DLD1 (cell line): ENCODE measurements around the gene CLK2.
"Not testable (repeated sequence)": the region's sequence is repeated elsewhere in the genome, so short reads cannot be mapped to it uniquely, and the experiment has no call there.

Experiments
- in situ Hi-C: cut with HindIII; loops from 2 replicates; pipeline ENCODE4 v1.10.0; 2017; ENCODE audit warnings: low sequenced_read_pairs

The CLK2 gene

GRCh38 chr1:155268630-155269029, 4.7 kb downstream of the CLK2 start:
- in situ Hi-C loops = no loop called here

GRCh38 chr1:155267373-155267772, 5.9 kb downstream of the CLK2 start:
- in situ Hi-C loops = no loop called here

- in situ Hi-C loops = no loop called here
Observed at GRCh38 chr1:155266553-155266952, 6.8 kb downstream of the CLK2 start.

GRCh38 chr1:155263067-155263466, 10.2 kb downstream of the CLK2 start:
- in situ Hi-C loops = no loop called here

- in situ Hi-C loops = no loop called here
Observed at GRCh38 chr1:155261852-155262673, 11.2 kb downstream of the CLK2 start, which contains the start of gene SCAMP3. SCAMP3 (minus strand) TSS chr1:155262360; CDS start chr1:155262151, 209 bp downstream.

GRCh38 chr1:155261493-155261851, 11.8 kb downstream of the CLK2 start:
- in situ Hi-C loops = no loop called here

GRCh38 chr1:155260276-155260675, 13.0 kb downstream of the CLK2 start:
- in situ Hi-C loops = no loop called here

GRCh38 chr1:155256058-155256852, 17.0 kb downstream of the CLK2 start:
- in situ Hi-C loops = no loop called here

GRCh38 chr1:155255243-155256007, 17.9 kb downstream of the CLK2 start, which contains the start of gene ENTREP3:
ENTREP3 (minus strand) TSS chr1:155255483; CDS start chr1:155254877, 606 bp downstream.
- in situ Hi-C loops = no loop called here

GRCh38 chr1:155254714-155255242, 18.5 kb downstream of the CLK2 start:
- in situ Hi-C loops = no loop called here

GRCh38 chr1:155254228-155254713, 19.0 kb downstream of the CLK2 start:
- in situ Hi-C loops = no loop called here

GRCh38 chr1:155253797-155254196, 19.5 kb downstream of the CLK2 start:
- in situ Hi-C loops = no loop called here

- in situ Hi-C loops = no loop called here
Observed at GRCh38 chr1:155253208-155253607, 20.1 kb downstream of the CLK2 start.

GRCh38 chr1:155251566-155251965, 21.7 kb downstream of the CLK2 start:
- in situ Hi-C loops = no loop called here

- in situ Hi-C loops = no loop called here
Observed at GRCh38 chr1:155250633-155251449, 22.5 kb downstream of the CLK2 start.

- in situ Hi-C loops = no loop called here
Observed at GRCh38 chr1:155250246-155250632, 23.1 kb downstream of the CLK2 start.

- in situ Hi-C loops = no loop called here
Observed at GRCh38 chr1:155247667-155248553, 25.4 kb downstream of the CLK2 start.

- in situ Hi-C loops = not testable (repeated sequence)
Observed at GRCh38 chr1:155246796-155247195, 26.5 kb downstream of the CLK2 start.

- in situ Hi-C loops = no loop called here
Observed at GRCh38 chr1:155245163-155245524, 28.2 kb downstream of the CLK2 start.
